Measurements from ENCODE around the gene CCDC117. TPM values are rescaled to one million over a fixed set of nuclear protein-coding genes. Genes with fewer than 3 reads are reported as not detected.

Gene CCDC117
- total RNA-seq, 6 experiments from 2014 or later = 13.2 to 17.4 (median 14.8) TPM

DNA sequence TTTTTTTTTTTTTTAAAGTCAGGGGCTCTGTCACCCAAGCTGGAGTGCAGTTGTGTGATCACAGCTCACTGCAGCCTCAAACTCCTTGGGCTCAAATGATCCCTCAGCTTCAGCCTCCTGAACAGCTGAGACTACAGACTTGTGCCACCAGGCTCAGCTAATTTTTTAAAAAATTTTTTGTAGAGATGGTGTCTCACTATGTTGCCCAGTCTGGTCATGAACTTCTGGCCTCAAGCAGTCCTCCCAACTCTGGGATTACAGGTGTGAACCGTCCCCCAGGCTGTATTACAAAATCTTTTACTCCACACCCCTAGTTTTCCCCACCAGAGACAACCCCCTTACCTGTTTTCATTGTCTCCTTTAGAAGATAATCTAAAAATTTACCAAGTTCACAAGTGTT, 1.9 kb downstream of the CCDC117 start:
- H3K9me3 Mint-ChIP-seq = no peaks in the 10 kb centered on the region; the same call in none of the 2 replicates
- H3K36me3 Mint-ChIP-seq (ENCODE audit: low read depth) = peaks cover 16% of the 10 kb centered on the region

GRCh38 chr22:28779833-28780232, 7.3 kb downstream of the CCDC117 start:
- Mint-ChIP-seq H3K27ac (no peak overlapping the region), H3K27me3 (ENCODE audit: insufficient read depth) (no peaks in the 10 kb centered on the region), H3K4me3 (no peak overlapping the region), H3K9me3 (no peaks in the 10 kb centered on the region), H3K4me1 (ENCODE audit: low read depth) (peaks cover 12% of the 10 kb centered on the region), H3K36me3 (ENCODE audit: low read depth) (peaks cover 13% of the 10 kb centered on the region)
- DNase-seq = no peak
- TF ChIP-seq, protein P1, sequence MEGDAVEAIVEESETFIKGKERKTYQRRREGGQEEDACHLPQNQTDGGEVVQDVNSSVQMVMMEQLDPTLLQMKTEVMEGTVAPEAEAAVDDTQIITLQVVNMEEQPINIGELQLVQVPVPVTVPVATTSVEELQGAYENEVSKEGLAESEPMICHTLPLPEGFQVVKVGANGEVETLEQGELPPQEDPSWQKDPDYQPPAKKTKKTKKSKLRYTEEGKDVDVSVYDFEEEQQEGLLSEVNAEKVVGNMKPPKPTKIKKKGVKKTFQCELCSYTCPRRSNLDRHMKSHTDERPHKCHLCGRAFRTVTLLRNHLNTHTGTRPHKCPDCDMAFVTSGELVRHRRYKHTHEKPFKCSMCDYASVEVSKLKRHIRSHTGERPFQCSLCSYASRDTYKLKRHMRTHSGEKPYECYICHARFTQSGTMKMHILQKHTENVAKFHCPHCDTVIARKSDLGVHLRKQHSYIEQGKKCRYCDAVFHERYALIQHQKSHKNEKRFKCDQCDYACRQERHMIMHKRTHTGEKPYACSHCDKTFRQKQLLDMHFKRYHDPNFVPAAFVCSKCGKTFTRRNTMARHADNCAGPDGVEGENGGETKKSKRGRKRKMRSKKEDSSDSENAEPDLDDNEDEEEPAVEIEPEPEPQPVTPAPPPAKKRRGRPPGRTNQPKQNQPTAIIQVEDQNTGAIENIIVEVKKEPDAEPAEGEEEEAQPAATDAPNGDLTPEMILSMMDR (IDR thresholded peaks at IDR 0.05) = no peak

More for the DNA sequence above, 1.9 kb downstream of the CCDC117 start:
- Mint-ChIP-seq H3K4me3 (peak overlapping the region; percentile 91), H3K4me1 (ENCODE audit: low read depth) (peaks cover 18% of the 10 kb centered on the region), H3K27me3 (ENCODE audit: insufficient read depth) (peaks cover 2% of the 10 kb centered on the region), H3K27ac (peak overlapping the region; percentile 56)
- TF ChIP-seq, protein P1 (IDR thresholded peaks at IDR 0.05) = no peak
- no peak for DNase-seq

DNA sequence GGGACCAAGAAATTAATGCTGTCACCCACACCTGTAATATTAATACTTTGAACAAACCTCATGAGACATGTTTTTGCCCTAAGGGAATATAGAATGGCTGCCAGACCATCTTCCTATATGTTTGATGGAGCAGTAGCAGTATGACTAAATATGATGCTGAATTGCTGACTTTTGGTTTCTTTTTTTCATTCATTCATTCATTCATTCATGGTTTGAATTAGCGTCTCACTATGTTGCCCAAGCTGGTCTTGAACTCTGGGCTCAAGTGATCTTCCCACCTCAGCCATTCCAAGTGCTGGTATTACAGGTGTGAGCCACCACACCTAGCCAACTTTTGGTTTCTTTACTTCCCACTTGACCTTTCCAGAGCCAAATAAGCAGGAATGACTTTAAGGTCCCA, 7.8 kb downstream of the CCDC117 start:
- H3K27me3 Mint-ChIP-seq (ENCODE audit: insufficient read depth) = no peaks in the 10 kb centered on the region
- peaks cover 10% of the 10 kb centered on the region for H3K36me3 Mint-ChIP-seq (ENCODE audit: low read depth)
- H3K27ac Mint-ChIP-seq = no peak overlapping the region
- TF ChIP-seq, protein P1 (IDR thresholded peaks at IDR 0.05) = no peak
- no peak overlapping the region for H3K4me3 Mint-ChIP-seq
- H3K4me1 Mint-ChIP-seq (ENCODE audit: low read depth) = peaks cover 11% of the 10 kb centered on the region
- H3K9me3 Mint-ChIP-seq = no peaks in the 10 kb centered on the region
- DNase-seq = no peak

GRCh38 chr22:28783786-28784671, 11.5 kb downstream of the CCDC117 start:
- Mint-ChIP-seq H3K27ac (peak overlapping the region; percentile 62), H3K4me3 (no peak overlapping the region), H3K36me3 (ENCODE audit: low read depth) (peaks cover 15% of the 10 kb centered on the region), H3K4me1 (ENCODE audit: low read depth) (peaks cover 11% of the 10 kb centered on the region), H3K27me3 (ENCODE audit: insufficient read depth) (no peaks in the 10 kb centered on the region), H3K9me3 (no peaks in the 10 kb centered on the region)
- no peak for DNase-seq
- TF ChIP-seq, protein P1 (IDR thresholded peaks at IDR 0.05) = no peak

- Mint-ChIP-seq H3K9me3 (no peaks in the 10 kb centered on the region), H3K27ac (no peak overlapping the region), H3K27me3 (ENCODE audit: insufficient read depth) (peaks cover 5% of the 10 kb centered on the region; the same call in 1 of the 2 replicates), H3K4me3 (no peak overlapping the region), H3K4me1 (ENCODE audit: low read depth) (peaks cover 5% of the 10 kb centered on the region; the same call in 1 of the 2 replicates), H3K36me3 (ENCODE audit: low read depth) (peaks cover 12% of the 10 kb centered on the region)
- DNase-seq = no peak
- TF ChIP-seq, protein P1 (IDR thresholded peaks at IDR 0.05) = no peak
Measured at GRCh38 chr22:28788601-28789000, 16.1 kb downstream of the CCDC117 start.
